Liver (tissue), 9 donors: ENCODE data around the gene USP53. TPM values are rescaled to one million over a fixed set of nuclear protein-coding genes. Genes with fewer than 3 reads are reported as not detected.

Experiments
- DNase-seq: peaks from one replicate; pipeline ENCODE4 v3.0.0-alpha.2; 2017; ENCODE audit warnings: low spot score
- H3K27ac ChIP-seq, 2 donors: one replicate each; pipeline ENCODE4 v1.7.0; 2013; ENCODE audit warnings: inconsistent platforms in 2 of 2, low read length in 2 of 2, control low read depth in 1 of 2, low read depth in 1 of 2, mild to moderate bottlenecking in 1 of 2
- H3K27me3 ChIP-seq, 4 donors: one replicate each; pipeline versions ENCODE4 v1.6.1 to v1.7.0; 2013; ENCODE audit warnings: low read length in 3 of 4, inconsistent platforms in 1 of 4, mild to moderate bottlenecking in 1 of 4, moderate library complexity in 1 of 4; ENCODE audit not compliant: control insufficient read depth in 4 of 4, insufficient read depth in 4 of 4
- H3K36me3 ChIP-seq, 4 donors: one replicate each; pipeline versions ENCODE4 v1.6.1 to v1.7.0; 2013; ENCODE audit warnings: low read length in 3 of 4, mild to moderate bottlenecking in 3 of 4, low read depth in 1 of 4, moderate library complexity in 1 of 4; ENCODE audit not compliant: control insufficient read depth in 4 of 4, insufficient read depth in 3 of 4
- H3K4me1 ChIP-seq, 4 donors: one replicate each; pipeline versions ENCODE4 v1.6.1 to v1.7.0; 2013; ENCODE audit warnings: low read length in 3 of 4, mild to moderate bottlenecking in 3 of 4, moderate library complexity in 1 of 4; ENCODE audit not compliant: control insufficient read depth in 4 of 4, insufficient read depth in 4 of 4
- H3K4me3 ChIP-seq, 3 donors: one replicate each; pipeline versions ENCODE4 v1.6.1 to v1.7.0; 2013; ENCODE audit warnings: low read length in 3 of 3, control low read depth in 1 of 3, low read depth in 1 of 3, mild to moderate bottlenecking in 1 of 3
- H3K9ac ChIP-seq, 2 donors: one replicate each; pipeline ENCODE4 v1.7.0; 2013; ENCODE audit warnings: low read length in 2 of 2, mild to moderate bottlenecking in 2 of 2, moderate library complexity in 2 of 2, control low read depth in 1 of 2, low read depth in 1 of 2
- H3K9me3 ChIP-seq, 4 donors: one replicate each; pipeline versions ENCODE4 v1.6.1 to v1.7.0; 2013; ENCODE audit warnings: low read length in 3 of 4; ENCODE audit not compliant: control insufficient read depth in 4 of 4
- EGR1 ChIP-seq, 2 donors: IDR thresholded peaks; 2 replicates each; pipeline ENCODE4 v1.6.1; 2016 to 2018; ENCODE audit warnings: antibody characterized with exemption in 2 of 2, low read depth in 2 of 2
- FOXA1 ChIP-seq: IDR thresholded peaks from 2 replicates; pipeline ENCODE4 v1.6.1; 2016; ENCODE audit warnings: antibody characterized with exemption
- FOXA2 ChIP-seq: IDR thresholded peaks from 2 replicates; pipeline ENCODE4 v1.6.1; 2016; ENCODE audit warnings: antibody characterized with exemption
- GABPA ChIP-seq, 2 donors: IDR thresholded peaks in 1 of 2; conservative IDR thresholded peaks in 1 of 2; 2 replicates each; pipeline ENCODE4 v1.6.1; 2016; ENCODE audit warnings: antibody characterized with exemption in 2 of 2, mild to moderate bottlenecking in 1 of 2, moderate library complexity in 1 of 2
- HNF4A ChIP-seq, 2 donors: conservative IDR thresholded peaks; 2 replicates each; pipeline ENCODE4 v1.6.1; 2016; ENCODE audit warnings: antibody characterized with exemption in 2 of 2, mild to moderate bottlenecking in 2 of 2
- HNF4G ChIP-seq: IDR thresholded peaks from 2 replicates; pipeline ENCODE4 v1.6.1; 2016; ENCODE audit warnings: antibody characterized with exemption
- JUND ChIP-seq, 2 donors: IDR thresholded peaks; 2 replicates each; pipeline ENCODE4 v1.6.1; 2016; ENCODE audit warnings: antibody characterized with exemption in 2 of 2
- NR2F2 ChIP-seq: IDR thresholded peaks from 2 replicates; pipeline ENCODE4 v1.6.1; 2016; ENCODE audit warnings: antibody characterized with exemption
- RAD21 ChIP-seq, 2 donors: IDR thresholded peaks; 2 replicates each; pipeline ENCODE4 v1.6.1; 2016; ENCODE audit warnings: antibody characterized with exemption in 2 of 2, mild to moderate bottlenecking in 2 of 2
- RXRA ChIP-seq, 2 donors: IDR thresholded peaks; 2 replicates each; pipeline ENCODE4 v1.6.1; 2017 to 2018; ENCODE audit warnings: antibody characterized with exemption in 2 of 2, mild to moderate bottlenecking in 1 of 2
- SP1 ChIP-seq: IDR thresholded peaks from 2 replicates; pipeline ENCODE4 v1.6.1; 2018; ENCODE audit warnings: antibody characterized with exemption, mild to moderate bottlenecking
- TAF1 ChIP-seq: conservative IDR thresholded peaks from 2 replicates; pipeline ENCODE4 v1.6.1; 2016; ENCODE audit warnings: antibody characterized with exemption, mild to moderate bottlenecking
- YY1 ChIP-seq: IDR thresholded peaks from 2 replicates; pipeline ENCODE4 v1.6.1; 2016; ENCODE audit warnings: antibody characterized with exemption, mild to moderate bottlenecking
- WGBS: extraction: QIAGEN DNeasy Blood & Tissue Kit; methylation state at CpG from one replicate; pipeline ENCODE4 v1.1.7; 2013; 5-methylcytosine and 5-hydroxymethylcytosine counted together
- polyA plus RNA-seq, 2 donors: library from polyadenylated mRNA; stranded (reverse) in 1 of 2; unstranded in 1 of 2; fragments of 200-250 nt in 1 of 2; fragments of >200 nt in 1 of 2; fragmentation: Nextera tagmentation in 1 of 2; extraction: Ambion mirVana in 1 of 2; gene quantifications; one replicate each; pipeline versions ENCODE4 v1.2.1 to v1.2.3, GENCODE V29; 2013 to 2015
- total RNA-seq, 2 donors: library from RNA; depleted of rRNA; stranded (reverse); fragments of >200 nt; gene quantifications; one replicate each; pipeline ENCODE4 v1.2.3, GENCODE V29; 2014
- TF ChIP-seq, protein P1 (sequence below): IDR thresholded peaks from 2 replicates; pipeline ENCODE4 v1.6.1; 2016; ENCODE audit warnings: antibody characterized with exemption
- TF ChIP-seq, protein P2 (sequence below): fragments of 150-350 bp; IDR thresholded peaks from 2 replicates; pipeline ENCODE4 v1.5.1; 2017; ENCODE audit warnings: improper control_type of control experiment, low read depth, low read length; ENCODE audit not compliant: missing input control
- TF ChIP-seq, protein P3 (sequence below): IDR thresholded peaks from 2 replicates; pipeline ENCODE4 v1.6.1; 2016; ENCODE audit warnings: antibody characterized with exemption
- TF ChIP-seq, protein P4 (sequence below): IDR thresholded peaks from 2 replicates; pipeline ENCODE4 v1.6.1; 2016; ENCODE audit warnings: antibody characterized with exemption, mild to moderate bottlenecking
- TF ChIP-seq, protein P5 (sequence below): IDR thresholded peaks from 2 replicates; pipeline ENCODE4 v1.6.1; 2016; ENCODE audit warnings: antibody characterized with exemption
- donor health status: healthy.
- donor health status: healthy.
- donor health status: healthy.
- donor health status: healthy.
- donor health status: healthy.

Gene USP53
- total and polyA plus RNA-seq, 4 donors: 4.7 to 20.7 (median 5.9) TPM

DNA sequence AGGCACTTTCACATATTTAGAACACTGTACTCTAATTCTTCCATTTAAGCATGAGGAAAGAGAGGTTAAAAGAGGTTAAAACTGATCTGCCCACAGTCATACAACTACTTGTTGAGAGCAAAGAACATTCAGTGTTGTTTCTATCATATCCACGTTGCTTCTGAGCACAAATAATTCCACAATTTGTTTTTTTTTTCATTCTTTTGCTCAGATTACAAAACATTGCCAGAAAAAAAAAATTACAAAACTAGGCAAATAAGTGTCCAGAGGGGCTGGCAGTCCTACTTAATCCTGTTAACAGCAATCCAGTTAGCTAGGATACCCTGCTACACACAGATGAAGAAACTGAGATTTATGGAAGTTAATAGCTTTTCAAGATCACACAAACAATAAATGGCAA is 6.3 kb upstream of the USP53 start:
- no peaks in the 10 kb centered on the region for H3K36me3 ChIP-seq
- H3K27me3 ChIP-seq: no peaks in the 10 kb centered on the region
- no peaks in the 10 kb centered on the region for H3K9me3 ChIP-seq
- H3K4me3 ChIP-seq: no peak overlapping the region
- DNase-seq: no peak
- no peak overlapping the region for H3K27ac ChIP-seq
- H3K9ac ChIP-seq: no peak overlapping the region
- TF ChIP-seq GABPA (IDR thresholded peaks at IDR 0.05 in 1 of 2, conservative IDR thresholded peaks at IDR 0.05 in 1 of 2) (no peak), JUND (IDR thresholded peaks at IDR 0.05) (no peak), RXRA (IDR thresholded peaks at IDR 0.05) (no peak), RAD21 (IDR thresholded peaks at IDR 0.05) (no peak), NR2F2 (no peak), YY1 (no peak), SP1 (no peak), EGR1 (IDR thresholded peaks at IDR 0.05; ENCODE audit: low read depth in 2 of 2) (no peak), HNF4A (conservative IDR thresholded peaks at IDR 0.05) (no peak), FOXA2 (no peak)
- TF ChIP-seq, protein P1, sequence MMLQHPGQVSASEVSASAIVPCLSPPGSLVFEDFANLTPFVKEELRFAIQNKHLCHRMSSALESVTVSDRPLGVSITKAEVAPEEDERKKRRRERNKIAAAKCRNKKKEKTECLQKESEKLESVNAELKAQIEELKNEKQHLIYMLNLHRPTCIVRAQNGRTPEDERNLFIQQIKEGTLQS: no peak
- TF ChIP-seq, protein P2, sequence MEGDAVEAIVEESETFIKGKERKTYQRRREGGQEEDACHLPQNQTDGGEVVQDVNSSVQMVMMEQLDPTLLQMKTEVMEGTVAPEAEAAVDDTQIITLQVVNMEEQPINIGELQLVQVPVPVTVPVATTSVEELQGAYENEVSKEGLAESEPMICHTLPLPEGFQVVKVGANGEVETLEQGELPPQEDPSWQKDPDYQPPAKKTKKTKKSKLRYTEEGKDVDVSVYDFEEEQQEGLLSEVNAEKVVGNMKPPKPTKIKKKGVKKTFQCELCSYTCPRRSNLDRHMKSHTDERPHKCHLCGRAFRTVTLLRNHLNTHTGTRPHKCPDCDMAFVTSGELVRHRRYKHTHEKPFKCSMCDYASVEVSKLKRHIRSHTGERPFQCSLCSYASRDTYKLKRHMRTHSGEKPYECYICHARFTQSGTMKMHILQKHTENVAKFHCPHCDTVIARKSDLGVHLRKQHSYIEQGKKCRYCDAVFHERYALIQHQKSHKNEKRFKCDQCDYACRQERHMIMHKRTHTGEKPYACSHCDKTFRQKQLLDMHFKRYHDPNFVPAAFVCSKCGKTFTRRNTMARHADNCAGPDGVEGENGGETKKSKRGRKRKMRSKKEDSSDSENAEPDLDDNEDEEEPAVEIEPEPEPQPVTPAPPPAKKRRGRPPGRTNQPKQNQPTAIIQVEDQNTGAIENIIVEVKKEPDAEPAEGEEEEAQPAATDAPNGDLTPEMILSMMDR: no peak
- WGBS: 58% methylated on average over 1 of the region's 1 CpG
- peaks cover 0 to 2% (median under 1%) of the 10 kb centered on the region in 4 donors for H3K4me1 ChIP-seq

DNA sequence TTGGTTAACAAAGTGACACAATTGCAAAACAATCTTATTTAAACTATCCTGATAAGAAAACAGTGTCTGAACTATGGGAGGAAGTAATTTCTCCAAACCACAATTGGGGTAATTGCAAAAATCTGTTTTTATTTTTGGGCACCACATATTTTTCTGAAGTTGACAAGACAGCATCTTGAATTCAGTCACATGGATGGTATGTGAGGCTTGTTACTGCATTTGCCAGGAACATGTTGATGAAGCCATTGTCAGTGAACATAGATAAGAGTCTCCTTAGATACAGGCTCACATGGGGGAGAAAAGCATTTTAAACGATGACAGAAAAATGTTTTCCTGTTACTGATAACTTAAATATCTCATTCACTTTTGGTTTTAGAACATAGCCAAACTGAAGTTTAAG is 5.5 kb upstream of the USP53 start:
- Histone ChIP-seq H3K9ac (no peak overlapping the region), H3K9me3 (no peaks in the 10 kb centered on the region), H3K4me1 (peaks cover 0 to 7% (median 4%) of the 10 kb centered on the region in 4 donors), H3K27me3 (no peaks in the 10 kb centered on the region), H3K4me3 (no peak overlapping the region), H3K27ac (no peak overlapping the region), H3K36me3 (no peaks in the 10 kb centered on the region)
- DNase-seq: no peak
- WGBS: 17% methylated on average over 1 of the region's 1 CpG
- no peak for TF ChIP-seq NR2F2

DNA sequence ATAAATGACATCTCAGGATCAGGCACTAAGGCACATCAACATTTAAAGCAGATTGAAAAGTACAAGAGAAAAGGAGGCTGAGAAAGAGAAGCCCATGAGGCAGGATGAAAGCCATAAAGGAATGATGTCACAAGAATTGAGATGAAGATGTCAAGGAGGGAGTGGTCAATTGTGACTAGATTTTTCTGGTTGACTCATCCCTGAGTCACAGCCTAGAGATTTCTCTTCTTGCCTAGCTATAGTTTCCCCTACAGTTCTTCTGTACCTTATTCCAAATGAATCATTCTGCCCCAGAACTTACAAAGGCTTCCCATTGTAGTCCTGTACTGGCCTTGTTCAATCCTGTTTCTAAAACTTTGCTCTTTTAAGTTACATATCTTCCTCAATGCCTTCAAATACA is 3.4 kb upstream of the USP53 start:
- Histone ChIP-seq H3K27ac (no peak overlapping the region), H3K4me1 (peaks cover 0 to 7% (median 6%) of the 10 kb centered on the region in 4 donors), H3K4me3 (no peak overlapping the region), H3K9ac (no peak overlapping the region), H3K9me3 (no peaks in the 10 kb centered on the region), H3K27me3 (no peaks in the 10 kb centered on the region), H3K36me3 (no peaks in the 10 kb centered on the region)
- no peak for DNase-seq
- TF ChIP-seq JUND (IDR thresholded peaks at IDR 0.05) (no peak), HNF4A (conservative IDR thresholded peaks at IDR 0.05) (no peak), FOXA2 (no peak), RAD21 (IDR thresholded peaks at IDR 0.05) (no peak), SP1 (no peak), HNF4G (no peak), EGR1 (IDR thresholded peaks at IDR 0.05; ENCODE audit: low read depth in 2 of 2) (no peak), FOXA1 (no peak), RXRA (IDR thresholded peaks at IDR 0.05) (no peak), TAF1 (no peak), GABPA (IDR thresholded peaks at IDR 0.05 in 1 of 2, conservative IDR thresholded peaks at IDR 0.05 in 1 of 2) (no peak), YY1 (no peak)
- TF ChIP-seq, protein P2: no peak
- TF ChIP-seq, protein P3, sequence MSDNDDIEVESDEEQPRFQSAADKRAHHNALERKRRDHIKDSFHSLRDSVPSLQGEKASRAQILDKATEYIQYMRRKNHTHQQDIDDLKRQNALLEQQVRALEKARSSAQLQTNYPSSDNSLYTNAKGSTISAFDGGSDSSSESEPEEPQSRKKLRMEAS: no peak
- TF ChIP-seq, protein P4, sequence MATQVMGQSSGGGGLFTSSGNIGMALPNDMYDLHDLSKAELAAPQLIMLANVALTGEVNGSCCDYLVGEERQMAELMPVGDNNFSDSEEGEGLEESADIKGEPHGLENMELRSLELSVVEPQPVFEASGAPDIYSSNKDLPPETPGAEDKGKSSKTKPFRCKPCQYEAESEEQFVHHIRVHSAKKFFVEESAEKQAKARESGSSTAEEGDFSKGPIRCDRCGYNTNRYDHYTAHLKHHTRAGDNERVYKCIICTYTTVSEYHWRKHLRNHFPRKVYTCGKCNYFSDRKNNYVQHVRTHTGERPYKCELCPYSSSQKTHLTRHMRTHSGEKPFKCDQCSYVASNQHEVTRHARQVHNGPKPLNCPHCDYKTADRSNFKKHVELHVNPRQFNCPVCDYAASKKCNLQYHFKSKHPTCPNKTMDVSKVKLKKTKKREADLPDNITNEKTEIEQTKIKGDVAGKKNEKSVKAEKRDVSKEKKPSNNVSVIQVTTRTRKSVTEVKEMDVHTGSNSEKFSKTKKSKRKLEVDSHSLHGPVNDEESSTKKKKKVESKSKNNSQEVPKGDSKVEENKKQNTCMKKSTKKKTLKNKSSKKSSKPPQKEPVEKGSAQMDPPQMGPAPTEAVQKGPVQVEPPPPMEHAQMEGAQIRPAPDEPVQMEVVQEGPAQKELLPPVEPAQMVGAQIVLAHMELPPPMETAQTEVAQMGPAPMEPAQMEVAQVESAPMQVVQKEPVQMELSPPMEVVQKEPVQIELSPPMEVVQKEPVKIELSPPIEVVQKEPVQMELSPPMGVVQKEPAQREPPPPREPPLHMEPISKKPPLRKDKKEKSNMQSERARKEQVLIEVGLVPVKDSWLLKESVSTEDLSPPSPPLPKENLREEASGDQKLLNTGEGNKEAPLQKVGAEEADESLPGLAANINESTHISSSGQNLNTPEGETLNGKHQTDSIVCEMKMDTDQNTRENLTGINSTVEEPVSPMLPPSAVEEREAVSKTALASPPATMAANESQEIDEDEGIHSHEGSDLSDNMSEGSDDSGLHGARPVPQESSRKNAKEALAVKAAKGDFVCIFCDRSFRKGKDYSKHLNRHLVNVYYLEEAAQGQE: no peak
- TF ChIP-seq, protein P5, sequence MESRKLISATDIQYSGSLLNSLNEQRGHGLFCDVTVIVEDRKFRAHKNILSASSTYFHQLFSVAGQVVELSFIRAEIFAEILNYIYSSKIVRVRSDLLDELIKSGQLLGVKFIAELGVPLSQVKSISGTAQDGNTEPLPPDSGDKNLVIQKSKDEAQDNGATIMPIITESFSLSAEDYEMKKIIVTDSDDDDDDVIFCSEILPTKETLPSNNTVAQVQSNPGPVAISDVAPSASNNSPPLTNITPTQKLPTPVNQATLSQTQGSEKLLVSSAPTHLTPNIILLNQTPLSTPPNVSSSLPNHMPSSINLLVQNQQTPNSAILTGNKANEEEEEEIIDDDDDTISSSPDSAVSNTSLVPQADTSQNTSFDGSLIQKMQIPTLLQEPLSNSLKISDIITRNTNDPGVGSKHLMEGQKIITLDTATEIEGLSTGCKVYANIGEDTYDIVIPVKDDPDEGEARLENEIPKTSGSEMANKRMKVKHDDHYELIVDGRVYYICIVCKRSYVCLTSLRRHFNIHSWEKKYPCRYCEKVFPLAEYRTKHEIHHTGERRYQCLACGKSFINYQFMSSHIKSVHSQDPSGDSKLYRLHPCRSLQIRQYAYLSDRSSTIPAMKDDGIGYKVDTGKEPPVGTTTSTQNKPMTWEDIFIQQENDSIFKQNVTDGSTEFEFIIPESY: no peak
